ENCODE results near the gene TSPO. TPM values are rescaled to one million over a fixed set of nuclear protein-coding genes. Genes with fewer than 3 reads are reported as not detected.

TSPO gene
- total and polyA plus RNA-seq, 5 donors from 2014 or later = 79.9 to 603 (median 386) TPM

DNA sequence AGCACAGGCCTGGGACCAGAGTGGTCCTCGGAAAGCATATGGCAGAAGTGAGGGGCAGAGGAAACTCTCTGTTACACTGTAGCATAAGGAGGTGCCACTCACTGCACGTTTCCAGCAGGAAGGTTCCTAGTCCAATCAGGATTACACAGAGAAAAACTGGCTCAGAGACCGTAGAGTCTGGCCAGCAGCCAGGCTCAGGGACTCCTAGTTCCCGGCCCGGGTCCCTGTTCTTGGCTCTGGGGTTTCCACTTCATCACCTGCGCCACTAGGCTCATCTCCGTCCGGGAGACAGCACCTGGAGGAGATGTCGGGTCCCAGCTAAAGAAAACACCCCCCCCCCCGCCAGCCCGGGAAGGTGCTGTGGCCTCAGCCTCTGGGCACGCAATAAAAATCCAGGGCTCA, 34.5 kb downstream of the TSPO start:
- H3K4me1 ChIP-seq (ENCODE audit: control insufficient read depth, insufficient read depth, low read length, poor library complexity, severe bottlenecking) = peaks cover 17% of the 10 kb centered on the region
- H3K4me3 Mint-ChIP-seq = peak overlapping the region; percentile 80 to 88 (median 83)
- H3K4me1 Mint-ChIP-seq = peaks cover 3 to 32% (median 17%) of the 10 kb centered on the region in 4 donors
- no peaks in the 10 kb centered on the region for H3K36me3 ChIP-seq (ENCODE audit: control insufficient read depth, insufficient read depth, low read length)
- H3K4me3 ChIP-seq (ENCODE audit: low read depth, low read length) = no peak overlapping the region
- H3K9me3 Mint-ChIP-seq = peaks cover 0 to 1% (median 0%) of the 10 kb centered on the region in 7 donors
- peak overlapping the region; percentile 63 for H3K27ac ChIP-seq (ENCODE audit: insufficient read depth, low read length, poor library complexity, severe bottlenecking)
- no peak for ATAC-seq (ENCODE audit: low read depth in 2 of 2)
- H3K9me3 ChIP-seq (ENCODE audit: control insufficient read depth in 2 of 2, low read length in 2 of 2) = no peaks in the 10 kb centered on the region
- peaks cover 6% of the 10 kb centered on the region for H3K27me3 Mint-ChIP-seq
- no peaks in the 10 kb centered on the region for H3K27me3 ChIP-seq (ENCODE audit: control insufficient read depth, insufficient read depth, low read length)
- no peak for DNase-seq
- H3K27ac Mint-ChIP-seq = peak overlapping the region in 1 of 3 donors; percentile 17
- H3K36me3 Mint-ChIP-seq = peaks cover 3% of the 10 kb centered on the region

DNA sequence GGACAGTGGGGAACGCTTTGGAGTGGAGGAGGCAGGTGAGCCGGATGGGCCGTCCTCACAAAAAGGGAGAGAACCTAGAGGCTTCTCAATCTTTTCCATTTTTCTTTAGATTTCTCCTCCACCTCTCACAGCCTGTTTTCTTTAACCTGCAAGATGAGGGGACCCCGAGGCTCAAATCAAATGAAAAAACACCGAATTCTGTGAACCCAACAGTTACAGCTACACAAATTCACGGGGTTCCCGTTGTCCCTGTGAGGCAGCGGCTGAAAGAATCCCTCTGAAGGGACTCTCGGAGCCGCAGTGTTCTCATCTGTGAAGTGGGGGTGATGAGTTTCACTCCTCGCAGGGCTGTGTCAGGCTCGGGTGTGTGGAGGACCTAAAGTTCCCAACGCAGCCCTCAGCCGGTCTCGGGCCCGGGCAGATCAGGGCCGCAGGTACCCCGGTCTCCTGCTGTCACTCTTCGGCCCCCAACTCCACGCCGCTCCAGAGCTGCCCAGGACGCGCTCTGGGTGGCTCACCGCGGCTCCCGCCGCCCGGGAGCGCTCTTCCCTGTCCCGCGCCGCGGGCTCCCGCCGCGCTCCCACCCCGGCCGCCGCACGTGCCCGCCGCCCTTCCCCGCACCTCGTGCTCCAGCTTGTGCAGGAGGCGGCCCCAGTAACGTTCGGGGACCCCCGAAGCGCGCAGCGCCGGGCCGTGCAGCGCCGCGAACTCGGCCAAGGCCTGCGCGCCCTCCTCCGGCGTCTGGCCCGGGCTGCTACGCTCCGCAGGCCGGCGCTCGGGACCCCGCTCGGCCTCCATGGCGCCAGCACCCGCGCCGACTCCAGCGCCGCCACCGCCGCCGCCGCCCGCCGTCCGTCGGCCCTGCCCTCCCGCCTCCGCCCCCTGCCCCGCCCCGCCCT, 35.2 kb downstream of the TSPO start, which contains the start of gene TTLL12:
Gene TTLL12 (minus strand): TSS at position 863 of the 899 bp plus-strand sequence. CDS start 65 bp downstream, at position 798.
- ATAC-seq (ENCODE audit: low read depth in 2 of 2) = peak; percentile 21 to 35
- peak within 1 kb of the TSS; percentile 83 to 92 (median 89) for H3K4me3 Mint-ChIP-seq

DNA sequence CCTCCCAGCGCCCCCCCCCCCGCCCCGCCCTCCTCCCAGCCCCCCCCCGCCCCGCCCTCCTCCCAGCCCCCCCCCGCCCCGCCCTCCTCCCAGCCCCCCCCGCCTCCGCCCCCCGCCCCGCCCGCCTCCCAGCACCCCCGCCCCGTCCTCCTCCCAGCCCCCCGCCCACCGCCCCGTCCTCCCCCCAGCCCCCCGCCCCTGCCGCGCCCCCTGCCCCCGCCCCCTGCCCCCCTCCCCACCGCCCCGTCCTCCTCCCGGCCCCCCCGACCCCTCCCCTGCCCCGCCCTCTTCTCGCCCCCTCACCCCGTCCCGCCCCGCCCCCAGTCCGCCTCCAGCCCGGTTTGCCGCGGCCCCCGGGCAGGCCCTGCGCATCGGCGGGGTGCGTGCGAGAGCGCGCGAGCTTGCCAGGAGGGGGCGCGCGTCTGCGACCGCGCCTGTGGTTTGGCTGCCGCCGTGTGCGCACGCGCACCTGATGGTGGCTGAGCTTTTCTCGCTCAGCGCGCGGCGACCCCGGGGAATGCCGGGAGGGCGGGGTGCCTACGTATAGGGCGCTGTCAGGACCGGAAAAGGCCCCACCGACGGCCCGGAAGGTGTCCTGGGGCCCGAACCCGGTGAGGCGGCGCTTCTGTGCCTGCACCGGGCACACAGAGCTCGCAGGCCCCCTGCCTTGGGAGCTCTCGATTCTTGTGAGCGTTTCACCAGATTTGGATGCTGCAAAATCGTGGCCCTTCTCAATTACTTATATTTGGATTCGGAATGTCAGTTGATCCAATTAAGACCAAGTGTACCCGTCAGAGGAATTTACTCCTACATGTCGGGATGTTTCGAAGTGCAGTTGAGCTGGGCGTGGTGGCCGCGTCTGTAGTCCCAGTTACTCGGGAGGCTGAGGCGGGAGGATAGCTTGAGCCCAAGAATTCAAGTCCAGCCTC, 36.1 kb downstream of the TSPO start:
- ATAC-seq (ENCODE audit: low read depth in 2 of 2) = peak; percentile 91 to 92
- peaks cover 5% of the 10 kb centered on the region for H3K27me3 ChIP-seq (ENCODE audit: control insufficient read depth, insufficient read depth, low read length)
- Mint-ChIP-seq H3K4me1 (peaks cover 3 to 29% (median 16%) of the 10 kb centered on the region in 4 donors), H3K4me3 (peak overlapping the region; percentile 83 to 92 (median 89)), H3K27ac (peak overlapping the region; percentile 96 to 99 (median 97)), H3K27me3 (peaks cover 18% of the 10 kb centered on the region), H3K9me3 (peaks cover 0 to 3% (median 0%) of the 10 kb centered on the region in 7 donors), H3K36me3 (no peaks in the 10 kb centered on the region)
- peak; percentile 92 to 97 (median 96) for DNase-seq
- peaks cover 17% of the 10 kb centered on the region for H3K4me1 ChIP-seq (ENCODE audit: control insufficient read depth, insufficient read depth, low read length, poor library complexity, severe bottlenecking)
- H3K36me3 ChIP-seq (ENCODE audit: control insufficient read depth, insufficient read depth, low read length) = no peaks in the 10 kb centered on the region
- H3K4me3 ChIP-seq (ENCODE audit: low read depth, low read length) = peak overlapping the region; percentile 79
- peak overlapping the region; percentile 99 for H3K27ac ChIP-seq (ENCODE audit: insufficient read depth, low read length, poor library complexity, severe bottlenecking)
- H3K9me3 ChIP-seq (ENCODE audit: control insufficient read depth in 2 of 2, low read length in 2 of 2) = no peaks in the 10 kb centered on the region

More for the DNA sequence above, 35.2 kb downstream of the TSPO start, which contains the start of gene TTLL12:
- Mint-ChIP-seq H3K36me3 (peaks cover 3% of the 10 kb centered on the region), H3K9me3 (peaks cover 0 to 2% (median 0%) of the 10 kb centered on the region in 7 donors), H3K27ac (peak within 1 kb of the TSS; percentile 96 to 99 (median 97)), H3K4me1 (peaks cover 3 to 32% (median 17%) of the 10 kb centered on the region in 4 donors), H3K27me3 (peaks cover 12% of the 10 kb centered on the region)
- Histone ChIP-seq H3K27ac (ENCODE audit: insufficient read depth, low read length, poor library complexity, severe bottlenecking) (peak within 1 kb of the TSS; percentile 99), H3K4me3 (ENCODE audit: low read depth, low read length) (peak within 1 kb of the TSS; percentile 79), H3K9me3 (ENCODE audit: control insufficient read depth in 2 of 2, low read length in 2 of 2) (no peaks in the 10 kb centered on the region), H3K27me3 (ENCODE audit: control insufficient read depth, insufficient read depth, low read length) (peaks cover 5% of the 10 kb centered on the region), H3K36me3 (ENCODE audit: control insufficient read depth, insufficient read depth, low read length) (no peaks in the 10 kb centered on the region), H3K4me1 (ENCODE audit: control insufficient read depth, insufficient read depth, low read length, poor library complexity, severe bottlenecking) (peaks cover 17% of the 10 kb centered on the region)
- peak; percentile 61 to 67 (median 62) for DNase-seq

DNA sequence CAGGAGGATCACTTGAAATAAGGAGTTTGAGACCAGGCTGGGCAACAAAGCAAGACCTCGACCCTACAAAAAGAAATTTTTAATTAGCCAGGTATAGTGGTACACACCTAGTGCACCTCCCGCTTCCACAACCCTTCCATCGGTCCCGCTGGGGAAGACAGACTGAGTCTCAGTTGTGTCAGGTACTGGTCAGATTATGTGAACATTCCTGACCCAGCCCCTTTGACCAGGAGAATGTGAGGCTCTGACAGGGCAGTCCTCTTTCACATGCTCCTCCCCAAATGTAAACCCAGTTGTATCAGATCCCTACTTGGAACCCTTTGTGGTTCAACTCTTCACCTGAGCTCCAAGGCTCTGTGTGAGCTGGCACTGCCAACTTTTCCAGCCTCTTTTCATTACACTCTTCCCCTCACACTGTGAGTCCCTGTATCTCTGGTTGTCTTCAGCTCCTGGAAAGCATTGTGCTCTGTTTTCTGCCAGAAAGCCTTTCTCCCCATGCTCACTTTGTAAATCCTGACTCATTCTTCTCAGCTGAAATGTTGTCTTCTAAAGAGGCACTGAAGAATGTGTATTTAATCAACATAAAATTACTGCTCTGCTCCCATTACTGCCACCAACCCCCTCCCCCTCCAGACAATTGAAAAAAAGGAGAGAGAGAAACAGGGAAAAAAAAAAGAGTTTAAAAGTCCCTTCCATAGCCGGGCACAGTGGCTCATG, 37.6 kb downstream of the TSPO start:
- Histone ChIP-seq H3K9me3 (ENCODE audit: control insufficient read depth in 2 of 2, low read length in 2 of 2) (no peaks in the 10 kb centered on the region), H3K27ac (ENCODE audit: insufficient read depth, low read length, poor library complexity, severe bottlenecking) (no peak overlapping the region), H3K4me3 (ENCODE audit: low read depth, low read length) (no peak overlapping the region), H3K4me1 (ENCODE audit: control insufficient read depth, insufficient read depth, low read length, poor library complexity, severe bottlenecking) (peaks cover 17% of the 10 kb centered on the region), H3K27me3 (ENCODE audit: control insufficient read depth, insufficient read depth, low read length) (peaks cover 5% of the 10 kb centered on the region), H3K36me3 (ENCODE audit: control insufficient read depth, insufficient read depth, low read length) (no peaks in the 10 kb centered on the region)
- no peak for DNase-seq
- no peak for ATAC-seq (ENCODE audit: low read depth in 2 of 2)
- H3K36me3 Mint-ChIP-seq = no peaks in the 10 kb centered on the region
- H3K4me3 Mint-ChIP-seq = peak overlapping the region; percentile 31 to 79 (median 64)
- peaks cover 0 to 4% (median 0%) of the 10 kb centered on the region in 7 donors for H3K9me3 Mint-ChIP-seq
- H3K4me1 Mint-ChIP-seq = peaks cover 3 to 22% (median 16%) of the 10 kb centered on the region in 4 donors
- H3K27ac Mint-ChIP-seq = peak overlapping the region; percentile 54 to 91 (median 60)
- peaks cover 30% of the 10 kb centered on the region for H3K27me3 Mint-ChIP-seq

DNA sequence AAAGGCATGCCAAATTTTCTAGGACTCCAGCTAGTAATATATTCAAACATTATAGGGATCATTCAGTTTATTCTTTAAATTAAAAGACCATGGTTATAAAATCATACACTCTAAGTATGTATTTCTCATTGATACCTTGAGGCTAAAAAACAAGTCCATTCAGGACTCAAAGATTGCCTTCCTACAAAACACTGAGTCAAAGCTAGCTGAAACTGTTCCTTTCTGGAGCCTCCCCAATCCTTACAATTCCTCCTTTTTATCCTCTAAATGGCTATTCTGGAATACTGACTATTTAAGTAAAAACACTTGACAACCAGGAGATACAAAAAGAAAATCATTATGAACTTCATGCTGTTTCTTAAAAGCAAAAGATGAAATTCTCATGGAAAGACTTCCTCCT, 40.5 kb downstream of the TSPO start:
- peaks cover 3% of the 10 kb centered on the region for H3K4me1 ChIP-seq (ENCODE audit: control insufficient read depth, insufficient read depth, low read length, poor library complexity, severe bottlenecking)
- peaks cover 5% of the 10 kb centered on the region for H3K27me3 ChIP-seq (ENCODE audit: control insufficient read depth, insufficient read depth, low read length)
- peaks cover 0 to 3% (median 0%) of the 10 kb centered on the region in 7 donors for H3K9me3 Mint-ChIP-seq
- no peaks in the 10 kb centered on the region for H3K36me3 ChIP-seq (ENCODE audit: control insufficient read depth, insufficient read depth, low read length)
- no peak overlapping the region for H3K4me3 ChIP-seq (ENCODE audit: low read depth, low read length)
- peaks cover 50% of the 10 kb centered on the region for H3K27me3 Mint-ChIP-seq
- peaks cover 3 to 9% (median 7%) of the 10 kb centered on the region in 4 donors for H3K4me1 Mint-ChIP-seq
- ATAC-seq (ENCODE audit: low read depth in 2 of 2) (no peak), DNase-seq (no peak)
- H3K4me3 Mint-ChIP-seq = peak overlapping the region in 2 of 4 donors; percentile 37 to 65
- H3K27ac ChIP-seq (ENCODE audit: insufficient read depth, low read length, poor library complexity, severe bottlenecking) = no peak overlapping the region
- no peaks in the 10 kb centered on the region for H3K36me3 Mint-ChIP-seq
- no peaks in the 10 kb centered on the region for H3K9me3 ChIP-seq (ENCODE audit: control insufficient read depth in 2 of 2, low read length in 2 of 2)
- H3K27ac Mint-ChIP-seq = no peak overlapping the region

DNA sequence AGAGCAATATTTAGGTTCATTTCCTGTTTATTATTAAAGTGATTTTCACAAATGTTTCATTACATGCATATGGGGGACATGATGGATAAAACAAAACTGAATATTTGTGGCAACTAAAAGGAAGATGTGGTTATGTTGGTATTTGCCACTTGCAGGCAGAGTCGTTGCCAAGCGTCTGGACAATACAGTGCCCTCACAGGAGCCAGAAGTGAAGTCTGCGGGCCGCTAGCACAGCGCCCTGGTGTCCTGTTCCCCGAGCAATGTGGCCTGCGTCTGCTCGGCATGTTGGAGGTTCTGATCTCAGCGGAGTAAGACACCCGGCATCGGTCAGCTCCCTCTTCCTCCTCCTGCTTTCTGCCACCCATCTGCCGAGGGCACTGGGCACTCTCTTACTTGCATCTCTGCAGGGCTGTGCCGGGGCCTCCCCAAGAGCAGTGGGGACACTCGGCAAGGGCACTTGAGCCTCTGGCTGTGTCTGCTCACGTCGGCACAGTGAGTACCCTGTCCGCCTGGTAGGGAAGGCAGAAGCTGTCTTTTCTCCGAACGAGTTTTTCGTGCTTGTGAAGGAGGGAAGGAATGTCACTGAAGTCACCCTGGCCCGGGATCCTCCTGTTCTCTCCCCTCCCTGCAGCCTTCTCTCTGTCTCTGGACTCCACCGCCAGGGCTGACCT, 46.0 kb downstream of the TSPO start:
- ATAC-seq (ENCODE audit: low read depth in 2 of 2) = no peak
- Mint-ChIP-seq H3K27me3 (peaks cover 42% of the 10 kb centered on the region), H3K4me3 (no peak overlapping the region), H3K27ac (peak overlapping the region in 1 of 3 donors; percentile 25), H3K4me1 (no peaks in the 10 kb centered on the region), H3K36me3 (no peaks in the 10 kb centered on the region), H3K9me3 (peaks cover 0 to 3% (median 0%) of the 10 kb centered on the region in 7 donors)
- H3K27ac ChIP-seq (ENCODE audit: insufficient read depth, low read length, poor library complexity, severe bottlenecking) = no peak overlapping the region
- H3K36me3 ChIP-seq (ENCODE audit: control insufficient read depth, insufficient read depth, low read length) = no peaks in the 10 kb centered on the region
- no peaks in the 10 kb centered on the region for H3K4me1 ChIP-seq (ENCODE audit: control insufficient read depth, insufficient read depth, low read length, poor library complexity, severe bottlenecking)
- DNase-seq = no peak
- H3K9me3 ChIP-seq (ENCODE audit: control insufficient read depth in 2 of 2, low read length in 2 of 2) = no peaks in the 10 kb centered on the region
- no peaks in the 10 kb centered on the region for H3K27me3 ChIP-seq (ENCODE audit: control insufficient read depth, insufficient read depth, low read length)
- H3K4me3 ChIP-seq (ENCODE audit: low read depth, low read length) = no peak overlapping the region

Data from CD4-positive, CD25-positive, alpha-beta regulatory T cell (primary cell).